Body of pancreas (tissue), 4 donors: ENCODE results near the gene GLIPR2. TPM values are rescaled to one million over a fixed set of nuclear protein-coding genes. Genes with fewer than 3 reads are reported as not detected.

Experiments used
- ATAC-seq: fragments of 150-250 bp; one replicate; pipeline ENCODE4 v1.9.1; 2016
- DNase-seq, 4 donors: peaks; one replicate each; pipeline ENCODE4 v3.0.0-alpha.2; 2019
- H3K27ac ChIP-seq, 4 donors: fragments of 200-600 bp; sonication (generic); 1 replicate in 3 of 4; 2 replicates in 1 of 4; pipeline versions ENCODE4 v1.5.1 to v1.6.1; 2016 to 2019; ENCODE audit warnings: mild to moderate bottlenecking in 1 of 4, mixed read lengths in 1 of 4, moderate library complexity in 1 of 4
- H3K27me3 ChIP-seq, 2 donors: fragments of 200-600 bp; sonication (generic); one replicate each; pipeline ENCODE4 v1.6.0; 2016; ENCODE audit warnings: mild to moderate bottlenecking in 1 of 2
- H3K36me3 ChIP-seq, 2 donors: fragments of 200-600 bp; sonication (generic); replicated peaks in 1 of 2; 2 replicates each; pipeline ENCODE4 v1.5.1; 2016; ENCODE audit warnings: low read depth in 2 of 2; ENCODE audit not compliant: insufficient read depth in 1 of 2
- H3K4me1 ChIP-seq: fragments of 200-600 bp; sonication (generic); one replicate; pipeline ENCODE4 v1.6.0; 2016
- H3K4me3 ChIP-seq, 2 donors: fragments of 200-600 bp; sonication (generic); 1 replicate in 1 of 2; 2 replicates in 1 of 2; pipeline ENCODE4 v1.5.1; 2016 to 2019
- H3K9me3 ChIP-seq, 3 donors: fragments of 200-600 bp; sonication (generic); 1 replicate in 2 of 3; 2 replicates in 1 of 3; pipeline ENCODE4 v1.5.1; 2016
- CTCF ChIP-seq, 7 experiments: fragments of 450-650 bp in 4 of 7; fragments of 200-600 bp in 3 of 7; sonication (generic) in 3 of 7; IDR thresholded peaks; one replicate each; pipeline ENCODE4 v1.5.1; 2016 to 2019; ENCODE audit warnings: antibody characterized with exemption in 7 of 7
- POLR2A ChIP-seq, 3 donors: fragments of 450-650 bp; IDR thresholded peaks; one replicate each; pipeline ENCODE4 v1.6.1; 2016; ENCODE audit warnings: antibody characterized with exemption in 3 of 3, mild to moderate bottlenecking in 2 of 3
- WGBS, 2 donors: methylation state at CpG; one replicate each; pipeline ENCODE4 v1.1.5; 2017; 5-methylcytosine and 5-hydroxymethylcytosine counted together
- intact Hi-C: fragments of 100-400 bp; cut with DNase I; formaldehyde crosslinking; loops from one replicate; pipeline ENCODE4 v1.15.1; 2023
- total RNA-seq, 2 donors: library from RNA; depleted of rRNA; stranded (reverse); fragments of >200 nt; gene quantifications; one replicate each; pipeline ENCODE4 v1.1.0, GENCODE V29; 2016

Gene GLIPR2
- total RNA-seq, 2 donors from 2014 or later, result 1.6 to 4.4 TPM

GRCh38 chr9:36092509-36093215 lies 43.9 kb upstream of the GLIPR2 start:
- Histone ChIP-seq H3K27me3 (no peaks in the 10 kb centered on the region), H3K36me3 (no peaks in the 10 kb centered on the region), H3K4me1 (peaks cover 16% of the 10 kb centered on the region), H3K9me3 (no peaks in the 10 kb centered on the region), H3K27ac (peak overlapping the region in 1 of 4 donors; percentile 54), H3K4me3 (no peak overlapping the region)
- DNase-seq (peak in 1 of 4 donors; percentile 3), ATAC-seq (no peak)
- 83 to 84% methylated on average over 9 of the region's 9 CpGs for WGBS, 2 donors
- TF ChIP-seq CTCF (IDR thresholded peaks at IDR 0.05) (no peak), POLR2A (IDR thresholded peaks at IDR 0.05) (no peak)
- intact Hi-C loops, result no loop called here

GRCh38 chr9:36093384-36093783 lies 43.1 kb upstream of the GLIPR2 start:
- TF ChIP-seq CTCF (IDR thresholded peaks at IDR 0.05) (no peak), POLR2A (IDR thresholded peaks at IDR 0.05) (no peak)
- WGBS, 2 donors, result 85 to 88% methylated on average over 2 of the region's 2 CpGs
- H3K4me1 ChIP-seq, result peaks cover 16% of the 10 kb centered on the region
- no peak overlapping the region for H3K27ac ChIP-seq
- DNase-seq (no peak), ATAC-seq (no peak)
- H3K36me3 ChIP-seq, result no peaks in the 10 kb centered on the region
- H3K27me3 ChIP-seq, result no peaks in the 10 kb centered on the region
- H3K4me3 ChIP-seq, result no peak overlapping the region
- no peaks in the 10 kb centered on the region for H3K9me3 ChIP-seq
- intact Hi-C loops, result no loop called here

- TF ChIP-seq POLR2A (IDR thresholded peaks at IDR 0.05), result no peak
- no peak for TF ChIP-seq CTCF (IDR thresholded peaks at IDR 0.05)
- DNase-seq, result no peak
- Histone ChIP-seq H3K27ac (no peak overlapping the region), H3K4me3 (no peak overlapping the region), H3K9me3 (no peaks in the 10 kb centered on the region), H3K27me3 (no peaks in the 10 kb centered on the region), H3K4me1 (no peaks in the 10 kb centered on the region), H3K36me3 (no peaks in the 10 kb centered on the region)
- no peak for ATAC-seq
- 83 to 94% methylated on average over 1 of the region's 1 CpG for WGBS, 2 donors
- intact Hi-C loops, result loop anchor here (5.0 kb wide), 1 partner anchor 68 kb away; the partner anchor contains the start of gene CCIN
Measured at GRCh38 chr9:36099718-36100117, 36.8 kb upstream of the GLIPR2 start.

GRCh38 chr9:36100532-36100931 lies 36.0 kb upstream of the GLIPR2 start:
- 59 to 77% methylated on average over 3 of the region's 3 CpGs for WGBS, 2 donors
- DNase-seq, result no peak
- Histone ChIP-seq H3K27ac (no peak overlapping the region), H3K9me3 (no peaks in the 10 kb centered on the region), H3K27me3 (no peaks in the 10 kb centered on the region), H3K36me3 (no peaks in the 10 kb centered on the region), H3K4me1 (no peaks in the 10 kb centered on the region), H3K4me3 (no peak overlapping the region)
- no peak for TF ChIP-seq POLR2A (IDR thresholded peaks at IDR 0.05)
- TF ChIP-seq CTCF (IDR thresholded peaks at IDR 0.05), result no peak
- intact Hi-C loops, result loop anchor here (5.0 kb wide), 1 partner anchor 67 kb away; the partner anchor contains the start of gene CCIN
- no peak for ATAC-seq
